Measurements from ENCODE around the gene ZMYM5.
A peak's percentile ranks its signal among the peaks of the same experiment; 100 is the strongest.
"Not testable (repeated sequence)": the region's sequence is repeated elsewhere in the genome, so short reads cannot be mapped to it uniquely, and the experiment has no call there.

Gene ZMYM5

GRCh38 chr13:19818223-19818842, 45.1 kb downstream of the ZMYM5 start:
- peak; percentile 4 for DNase-seq

- DNase-seq: no peak
These were observed 45.8 kb downstream of the ZMYM5 start for GRCh38 chr13:19817510-19818158.

- DNase-seq: no peak
These were observed 46.3 kb downstream of the ZMYM5 start for GRCh38 chr13:19817106-19817505.

GRCh38 chr13:19815842-19816241, 47.6 kb downstream of the ZMYM5 start:
- not testable (repeated sequence) for DNase-seq

- DNase-seq: no peak
These were observed 52.2 kb downstream of the ZMYM5 start for GRCh38 chr13:19810996-19811881.

GRCh38 chr13:19810151-19810550, 53.3 kb downstream of the ZMYM5 start:
- DNase-seq: no peak

- DNase-seq: no peak
These were observed 57.7 kb downstream of the ZMYM5 start for GRCh38 chr13:19805765-19806164.

GRCh38 chr13:19795956-19796355, 67.5 kb downstream of the ZMYM5 start:
- DNase-seq: no peak

GRCh38 chr13:19794631-19795030, 68.8 kb downstream of the ZMYM5 start:
- no peak for DNase-seq

GRCh38 chr13:19791953-19792537, 71.4 kb downstream of the ZMYM5 start:
- no peak for DNase-seq

GRCh38 chr13:19782727-19783682, 80.4 kb downstream of the ZMYM5 start, which contains the start of gene PSPC1:
TSS of gene PSPC1 (minus strand) at chr13:19782945. CDS start at chr13:19782757, 188 bp downstream.
- DNase-seq: peak; percentile 93

- DNase-seq: peak; percentile 22
These were observed 81.3 kb downstream of the ZMYM5 start for GRCh38 chr13:19782049-19782726.

GRCh38 chr13:19781526-19781925, 81.9 kb downstream of the ZMYM5 start:
- no peak for DNase-seq

GRCh38 chr13:19780753-19781418, 82.6 kb downstream of the ZMYM5 start:
- not testable (repeated sequence) for DNase-seq

Measured in activated T-cell treated with anti-CD3 and anti-CD28 coated beads for 4 hours (primary cell).